PC-3 (cell line): ENCODE results near the gene CCDC82. TPM values are rescaled to one million over a fixed set of nuclear protein-coding genes. Genes with fewer than 3 reads are reported as not detected.

Experiments
- ATAC-seq: fragments of 200-7000 bp; cut with Tn5 transposase; 2 replicates; pipeline ENCODE4 v1.9.1; 2020; ENCODE audit warnings: mild to moderate bottlenecking, moderate library complexity
- BruUV-seq: library from RNA; stranded (reverse); fragments of 400-500 nt; replicated peaks from 2 replicates; lab custom pipeline; 2021; lab: Mats Ljungman, UMichigan
- CTCF ChIA-PET: fragments of 300-600 bp; sonication (Branson Sonifier 250); formaldehyde crosslinking; loops from one replicate; lab custom pipeline; 2022; ENCODE audit warnings: antibody characterized with exemption; lab: Charles Lee
- POLR2A ChIA-PET: fragments of 300-600 bp; sonication (Branson Sonifier 250); formaldehyde crosslinking; loops from one replicate; lab custom pipeline; 2022; ENCODE audit warnings: antibody characterized with exemption; ENCODE audit not compliant: unreplicated experiment; lab: Charles Lee
- DNase-seq: peaks from one replicate; pipeline ENCODE4 v3.0.0-alpha.2; 2015
- H2AFZ ChIP-seq: fragments of 300-600 bp; sonication (generic); 2 replicates; pipeline ENCODE4 v1.6.0; 2016; ENCODE audit warnings: antibody characterized with exemption, low read length
- H3F3A ChIP-seq: fragments of 300-600 bp; sonication (generic); one replicate; pipeline ENCODE4 v1.6.0; 2017; ENCODE audit warnings: antibody characterized with exemption, low read length, control low read depth, mild to moderate bottlenecking; ENCODE audit not compliant: unreplicated experiment
- H3K27ac ChIP-seq: fragments of 300-600 bp; sonication (generic); 2 replicates; pipeline ENCODE4 v1.5.1; 2016; ENCODE audit warnings: mild to moderate bottlenecking, low read length
- H3K27me3 ChIP-seq: fragments of 300-600 bp; sonication (generic); 2 replicates; pipeline ENCODE4 v1.6.1; 2016; ENCODE audit warnings: low read length, mixed read lengths
- H3K36me3 ChIP-seq: fragments of 300-600 bp; sonication (generic); 2 replicates; pipeline ENCODE4 v1.6.1; 2016; ENCODE audit warnings: low read depth, mixed run types, low read length, mixed read lengths
- H3K4me1 ChIP-seq: fragments of 300-600 bp; sonication (generic); 2 replicates; pipeline ENCODE4 v1.5.1; 2016; ENCODE audit warnings: low read length; ENCODE audit not compliant: insufficient read depth
- H3K4me2 ChIP-seq: fragments of 300-600 bp; sonication (generic); 2 replicates; pipeline ENCODE4 v1.6.0; 2016; ENCODE audit warnings: low read length
- H3K4me3 ChIP-seq: fragments of 300-600 bp; sonication (generic); 2 replicates; pipeline ENCODE4 v1.5.1; 2016; ENCODE audit warnings: mild to moderate bottlenecking, low read length, mixed read lengths
- H3K79me2 ChIP-seq: fragments of 300-600 bp; sonication (generic); 2 replicates; pipeline ENCODE4 v1.6.1; 2017; ENCODE audit warnings: low read length, mixed read lengths
- H3K9ac ChIP-seq: fragments of 300-600 bp; sonication (generic); 2 replicates; pipeline ENCODE4 v1.6.0; 2016; ENCODE audit warnings: mild to moderate bottlenecking, low read length
- H3K9me2 ChIP-seq: fragments of 300-600 bp; sonication (generic); replicated peaks from 2 replicates; pipeline ENCODE4 v1.6.1; 2016; ENCODE audit warnings: mixed run types, low read length, mixed read lengths
- H3K9me3 ChIP-seq: fragments of 300-600 bp; sonication (generic); 2 replicates; pipeline ENCODE4 v1.6.1; 2016; ENCODE audit warnings: low read length, mixed read lengths
- H4K20me1 ChIP-seq: fragments of 300-600 bp; sonication (generic); 2 replicates; pipeline ENCODE4 v1.6.1; 2016; ENCODE audit warnings: low read length, mixed read lengths
- EZH2 ChIP-seq: fragments of 300-600 bp; sonication (generic); IDR thresholded peaks from one replicate; pipeline ENCODE4 v1.6.1; 2017; ENCODE audit warnings: antibody characterized with exemption, mild to moderate bottlenecking, low read length; ENCODE audit not compliant: unreplicated experiment
- EZH2phosphoT487 ChIP-seq: fragments of 300-600 bp; sonication (generic); IDR thresholded peaks from 2 replicates; pipeline ENCODE4 v1.6.1; 2018; ENCODE audit warnings: mild to moderate bottlenecking, antibody characterized with exemption, low read length, borderline replicate concordance
- intact Hi-C: fragments of 100-400 bp; cut with micrococcal nuclease; formaldehyde crosslinking; loops from 2 replicates; pipeline ENCODE4 v1.9.0; 2023
- total RNA-seq: library from RNA; depleted of rRNA; stranded (reverse); fragments of >200 nt; gene quantifications from 2 replicates; pipeline ENCODE4 v1.2.3, GENCODE V29; 2014
- TF ChIP-seq, protein P1 (sequence below): fragments of 300-600 bp; sonication (generic); conservative IDR thresholded peaks from 2 replicates; pipeline ENCODE4 v1.5.1; 2017; ENCODE audit warnings: antibody characterized with exemption, low read depth, mild to moderate bottlenecking, low read length

CCDC82 gene
- total RNA-seq, 1 experiment from 2014 or later, result 13.5 TPM

DNA sequence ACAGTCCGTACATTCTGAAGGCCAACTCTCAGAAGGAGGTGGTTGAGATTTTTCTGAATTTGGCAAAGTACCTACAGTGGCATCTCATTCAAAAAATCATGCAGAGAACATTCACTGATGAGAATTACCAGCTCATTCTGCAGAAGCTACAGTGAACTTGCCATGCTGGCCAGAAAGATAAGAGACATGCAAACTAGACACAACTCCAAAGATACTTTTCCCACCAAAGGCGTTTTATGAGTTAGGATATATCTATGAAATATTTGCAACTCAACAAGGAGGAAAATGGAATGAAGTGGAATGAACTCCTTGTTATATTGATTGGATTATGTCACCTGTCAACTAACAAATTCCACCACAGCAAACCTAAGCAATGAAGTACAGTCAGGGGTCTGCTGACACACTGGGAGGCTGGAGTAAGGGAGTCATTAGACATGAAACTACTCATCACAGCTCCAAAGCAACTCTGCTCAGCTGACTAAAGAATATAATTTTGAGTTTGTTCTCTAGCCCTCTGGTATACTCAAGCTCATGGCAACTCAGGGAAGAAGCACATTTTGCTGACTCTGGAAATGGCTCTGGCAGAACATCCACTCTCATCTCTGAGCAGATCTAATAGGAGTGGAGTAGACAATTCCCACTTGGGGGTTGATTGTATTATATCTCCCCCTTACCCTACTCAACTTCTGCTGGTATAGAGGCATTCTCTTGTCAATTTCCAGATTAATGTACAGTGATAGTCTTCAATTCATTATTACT, 69.6 kb downstream of the CCDC82 start:
- ChIA-PET POLR2A (no interaction called here), CTCF (no interaction called here)
- H3K27ac ChIP-seq, result no peak overlapping the region
- no peaks in the 10 kb centered on the region for H3K27me3 ChIP-seq
- H3K36me3 ChIP-seq, result no peaks in the 10 kb centered on the region
- intact Hi-C loops, result no loop called here
- TF ChIP-seq EZH2, result no peak
- no peak for TF ChIP-seq EZH2phosphoT487
- TF ChIP-seq, protein P1, sequence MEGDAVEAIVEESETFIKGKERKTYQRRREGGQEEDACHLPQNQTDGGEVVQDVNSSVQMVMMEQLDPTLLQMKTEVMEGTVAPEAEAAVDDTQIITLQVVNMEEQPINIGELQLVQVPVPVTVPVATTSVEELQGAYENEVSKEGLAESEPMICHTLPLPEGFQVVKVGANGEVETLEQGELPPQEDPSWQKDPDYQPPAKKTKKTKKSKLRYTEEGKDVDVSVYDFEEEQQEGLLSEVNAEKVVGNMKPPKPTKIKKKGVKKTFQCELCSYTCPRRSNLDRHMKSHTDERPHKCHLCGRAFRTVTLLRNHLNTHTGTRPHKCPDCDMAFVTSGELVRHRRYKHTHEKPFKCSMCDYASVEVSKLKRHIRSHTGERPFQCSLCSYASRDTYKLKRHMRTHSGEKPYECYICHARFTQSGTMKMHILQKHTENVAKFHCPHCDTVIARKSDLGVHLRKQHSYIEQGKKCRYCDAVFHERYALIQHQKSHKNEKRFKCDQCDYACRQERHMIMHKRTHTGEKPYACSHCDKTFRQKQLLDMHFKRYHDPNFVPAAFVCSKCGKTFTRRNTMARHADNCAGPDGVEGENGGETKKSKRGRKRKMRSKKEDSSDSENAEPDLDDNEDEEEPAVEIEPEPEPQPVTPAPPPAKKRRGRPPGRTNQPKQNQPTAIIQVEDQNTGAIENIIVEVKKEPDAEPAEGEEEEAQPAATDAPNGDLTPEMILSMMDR, result no peak
- no peak overlapping the region for H2AFZ ChIP-seq
- H3F3A ChIP-seq, result no peaks in the 10 kb centered on the region
- BruUV-seq, result no TSS peak
- ATAC-seq (no peak), DNase-seq (no peak)
- no peaks in the 10 kb centered on the region for H4K20me1 ChIP-seq
- no peaks in the 10 kb centered on the region for H3K9me2 ChIP-seq
- no peak overlapping the region for H3K4me3 ChIP-seq
- no peak overlapping the region for H3K9ac ChIP-seq
- no peaks in the 10 kb centered on the region for H3K9me3 ChIP-seq
- peaks cover 42% of the 10 kb centered on the region for H3K79me2 ChIP-seq
- H3K4me1 ChIP-seq, result peaks cover 20% of the 10 kb centered on the region
- no peak overlapping the region for H3K4me2 ChIP-seq

GRCh38 chr11:96318850-96319249, 70.9 kb downstream of the CCDC82 start:
- Histone ChIP-seq H3K4me1 (peaks cover 22% of the 10 kb centered on the region), H3K79me2 (peaks cover 42% of the 10 kb centered on the region), H3K36me3 (no peaks in the 10 kb centered on the region), H4K20me1 (no peaks in the 10 kb centered on the region), H3K27me3 (no peaks in the 10 kb centered on the region), H3K4me3 (no peak overlapping the region), H3K9me2 (no peaks in the 10 kb centered on the region), H3F3A (no peaks in the 10 kb centered on the region), H3K4me2 (no peak overlapping the region), H2AFZ (no peak overlapping the region), H3K9ac (no peak overlapping the region), H3K27ac (no peak overlapping the region), H3K9me3 (no peaks in the 10 kb centered on the region)
- TF ChIP-seq EZH2 (no peak), EZH2phosphoT487 (no peak)
- TF ChIP-seq, protein P1, result no peak
- DNase-seq (no peak), ATAC-seq (no peak)
- BruUV-seq, result no TSS peak
- ChIA-PET CTCF (no interaction called here), POLR2A (no interaction called here)
- intact Hi-C loops, result no loop called here

- Histone ChIP-seq H3K9ac (no peak overlapping the region), H2AFZ (no peak overlapping the region), H4K20me1 (no peaks in the 10 kb centered on the region), H3K36me3 (no peaks in the 10 kb centered on the region), H3K4me3 (no peak overlapping the region), H3K9me2 (no peaks in the 10 kb centered on the region), H3K27me3 (no peaks in the 10 kb centered on the region), H3K79me2 (peaks cover 43% of the 10 kb centered on the region), H3K4me1 (peaks cover 27% of the 10 kb centered on the region), H3F3A (no peaks in the 10 kb centered on the region), H3K4me2 (no peak overlapping the region), H3K27ac (no peak overlapping the region), H3K9me3 (no peaks in the 10 kb centered on the region)
- TF ChIP-seq EZH2 (no peak), EZH2phosphoT487 (no peak)
- TF ChIP-seq, protein P1, result no peak
- POLR2A ChIA-PET, result no interaction called here
- CTCF ChIA-PET, result no interaction called here
- no TSS peak for BruUV-seq
- ATAC-seq (no peak), DNase-seq (no peak)
- intact Hi-C loops, result no loop called here
Observed at GRCh38 chr11:96318399-96318798, 71.3 kb downstream of the CCDC82 start.
